ENCODE measurements around the gene ABLIM2. TPM values are rescaled to one million over a fixed set of nuclear protein-coding genes. Genes with fewer than 3 reads are reported as not detected.
A peak's percentile ranks its signal among the peaks of the same experiment; 100 is the strongest.

The ABLIM2 gene
- total RNA-seq, 2 experiments from 2014 or later: 0.30 to 0.79 TPM

DNA sequence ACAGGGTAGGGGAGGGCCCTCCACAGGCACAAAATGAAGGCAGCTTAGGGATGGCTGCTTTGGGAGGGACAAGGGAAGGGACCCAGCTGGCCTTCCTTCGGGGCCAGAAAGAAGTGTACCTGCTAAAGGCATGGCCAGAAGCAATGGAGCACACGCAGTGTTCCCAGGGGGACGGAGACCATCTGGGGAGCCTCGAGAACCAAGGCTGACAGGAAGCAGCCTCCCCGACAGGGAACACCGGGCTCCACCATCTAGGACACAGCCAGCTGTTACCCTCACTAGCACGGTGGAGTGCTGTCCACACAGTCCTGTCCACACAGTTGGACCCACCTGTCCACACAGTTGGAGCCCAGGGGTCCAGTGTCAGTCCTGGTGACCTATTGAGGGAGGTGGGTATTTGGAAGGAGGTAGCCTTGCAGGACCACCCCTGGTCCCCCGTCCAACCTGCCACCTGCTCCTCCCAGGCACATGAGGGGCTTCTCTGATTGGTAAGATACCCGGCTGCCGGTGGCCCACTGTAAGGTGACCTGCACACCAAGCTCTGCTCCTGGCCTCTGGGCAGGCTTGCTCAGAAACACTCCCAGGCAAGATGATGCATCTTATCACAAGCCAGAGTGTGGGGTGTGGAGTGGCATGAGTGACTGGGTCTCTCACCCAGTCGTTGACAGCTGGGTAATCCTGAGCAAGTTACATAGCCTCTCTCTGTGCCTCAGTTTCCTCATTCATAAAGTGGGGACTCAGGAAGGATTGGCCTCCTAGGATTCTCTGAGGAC, 198.4 kb downstream of the ABLIM2 start:
- Mint-ChIP-seq H3K4me3 (no peak overlapping the region), H3K4me1 (peaks cover 34% of the 10 kb centered on the region), H3K27me3 (peaks cover 3% of the 10 kb centered on the region), H3K27ac (peak overlapping the region; percentile 6), H3K9me3 (no peaks in the 10 kb centered on the region), H3K36me3 (ENCODE audit: low read depth) (no peaks in the 10 kb centered on the region)
- POLR2A ChIA-PET: no interaction called here
- CTCF ChIA-PET: interaction anchor here (0.6 to 1.7 kb wide), 6 partner anchors 8 to 154 kb away, joined by 3 to 4 read pairs (median 3); no protein-coding TSS in a partner anchor
- no peak for DNase-seq

DNA sequence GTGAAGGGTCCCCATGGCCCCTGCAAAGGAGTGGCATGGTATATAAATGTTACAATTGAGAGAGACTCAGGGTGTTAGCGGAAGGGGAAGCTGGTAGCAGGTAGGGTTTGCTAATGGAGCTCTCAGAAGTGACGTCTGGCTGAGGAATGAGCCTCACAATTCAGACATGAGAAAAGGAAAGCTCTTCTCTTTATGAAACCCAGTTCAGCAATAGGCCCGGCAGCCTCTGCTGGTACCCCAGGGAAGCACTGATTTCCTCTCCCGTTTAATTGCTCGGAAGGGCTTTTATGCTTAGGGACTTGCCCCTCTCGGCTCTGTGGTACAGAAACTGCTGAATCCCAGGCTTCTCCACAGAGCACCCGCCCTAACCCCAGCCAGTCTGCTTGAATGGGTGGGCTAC, 199.5 kb downstream of the ABLIM2 start:
- POLR2A ChIA-PET: no interaction called here
- DNase-seq: no peak
- Mint-ChIP-seq H3K27me3 (peaks cover 3% of the 10 kb centered on the region), H3K4me3 (no peak overlapping the region), H3K27ac (peak overlapping the region; percentile 14), H3K36me3 (ENCODE audit: low read depth) (no peaks in the 10 kb centered on the region), H3K4me1 (peaks cover 26% of the 10 kb centered on the region), H3K9me3 (no peaks in the 10 kb centered on the region)
- CTCF ChIA-PET: interaction anchor here (1.3 to 1.7 kb wide), 2 partner anchors 11 to 21 kb away, joined by 3 to 4 read pairs; no protein-coding TSS in a partner anchor

- CTCF ChIA-PET: interaction anchor here (1.5 kb wide), 1 partner anchor 155 kb away, joined by 3 read pairs; no protein-coding TSS in a partner anchor
- Mint-ChIP-seq H3K9me3 (peaks cover 3% of the 10 kb centered on the region), H3K36me3 (ENCODE audit: low read depth) (no peaks in the 10 kb centered on the region), H3K4me1 (peaks cover 15% of the 10 kb centered on the region), H3K27ac (peak overlapping the region; percentile 22), H3K27me3 (peaks cover 3% of the 10 kb centered on the region), H3K4me3 (no peak overlapping the region)
- POLR2A ChIA-PET: no interaction called here
- DNase-seq: no peak
These were observed 201.5 kb downstream of the ABLIM2 start for GRCh38 chr4:7956934-7957656.

DNA sequence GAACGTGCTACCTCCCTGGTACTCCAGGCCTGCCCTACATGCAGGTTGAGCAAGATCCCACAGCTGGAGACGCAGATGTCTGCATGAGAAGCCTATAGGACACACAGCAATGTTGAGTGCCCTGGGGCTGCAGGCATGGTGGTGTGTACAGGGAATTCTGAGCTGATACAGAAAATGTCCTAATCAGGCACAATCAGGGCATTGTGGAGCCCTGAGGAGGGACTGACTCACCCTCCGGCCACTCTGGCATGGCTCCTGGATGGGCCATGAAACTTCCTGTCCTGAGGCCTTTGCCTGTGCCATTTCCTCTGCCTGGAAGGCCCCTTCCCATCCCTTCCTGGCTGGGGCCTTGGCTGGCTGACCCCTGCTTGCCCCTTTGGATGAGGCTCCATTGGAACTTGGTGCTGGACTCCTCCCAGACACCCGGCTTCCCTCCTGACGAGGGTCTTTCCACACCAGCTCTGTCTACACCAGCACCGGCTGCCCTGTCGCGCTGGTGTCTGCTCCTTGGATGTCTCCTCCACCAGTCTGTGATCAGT, 202.3 kb downstream of the ABLIM2 start:
- H3K36me3 Mint-ChIP-seq (ENCODE audit: low read depth): peaks cover 4% of the 10 kb centered on the region
- DNase-seq: no peak
- H3K27me3 Mint-ChIP-seq: peaks cover 3% of the 10 kb centered on the region
- no peak overlapping the region for H3K27ac Mint-ChIP-seq
- H3K4me1 Mint-ChIP-seq: peaks cover 13% of the 10 kb centered on the region
- ChIA-PET CTCF (interaction anchor here (1.0 to 1.5 kb wide), 2 partner anchors 8 to 154 kb away, joined by 3 to 5 read pairs; no protein-coding TSS in a partner anchor), POLR2A (no interaction called here)
- H3K4me3 Mint-ChIP-seq: no peak overlapping the region
- H3K9me3 Mint-ChIP-seq: peaks cover 9% of the 10 kb centered on the region

- H3K36me3 Mint-ChIP-seq (ENCODE audit: low read depth): peaks cover 7% of the 10 kb centered on the region
- ChIA-PET POLR2A (no interaction called here), CTCF (interaction anchor here (1.0 to 1.6 kb wide), 2 partner anchors 9 to 16 kb away, joined by 3 to 5 read pairs; partner anchors contain the start of gene AFAP1)
- H3K27ac Mint-ChIP-seq: no peak overlapping the region
- H3K4me1 Mint-ChIP-seq: peaks cover 3% of the 10 kb centered on the region
- DNase-seq: no peak
- peaks cover 3% of the 10 kb centered on the region for H3K27me3 Mint-ChIP-seq
- H3K9me3 Mint-ChIP-seq: peaks cover 14% of the 10 kb centered on the region
- H3K4me3 Mint-ChIP-seq: no peak overlapping the region
These were observed 203.2 kb downstream of the ABLIM2 start for GRCh38 chr4:7955393-7955792.

GRCh38 chr4:7952615-7953014, 206.0 kb downstream of the ABLIM2 start:
- Mint-ChIP-seq H3K27ac (no peak overlapping the region), H3K4me3 (no peak overlapping the region), H3K4me1 (peaks cover 8% of the 10 kb centered on the region), H3K36me3 (ENCODE audit: low read depth) (peaks cover 7% of the 10 kb centered on the region), H3K27me3 (peaks cover 3% of the 10 kb centered on the region), H3K9me3 (peaks cover 14% of the 10 kb centered on the region)
- CTCF ChIA-PET: interaction anchor here (0.6 to 1.7 kb wide), 7 partner anchors 9 to 509 kb away, joined by 3 to 5 read pairs (median 4); partner anchors contain the start of gene AFAP1
- DNase-seq: no peak
- POLR2A ChIA-PET: no interaction called here

DNA sequence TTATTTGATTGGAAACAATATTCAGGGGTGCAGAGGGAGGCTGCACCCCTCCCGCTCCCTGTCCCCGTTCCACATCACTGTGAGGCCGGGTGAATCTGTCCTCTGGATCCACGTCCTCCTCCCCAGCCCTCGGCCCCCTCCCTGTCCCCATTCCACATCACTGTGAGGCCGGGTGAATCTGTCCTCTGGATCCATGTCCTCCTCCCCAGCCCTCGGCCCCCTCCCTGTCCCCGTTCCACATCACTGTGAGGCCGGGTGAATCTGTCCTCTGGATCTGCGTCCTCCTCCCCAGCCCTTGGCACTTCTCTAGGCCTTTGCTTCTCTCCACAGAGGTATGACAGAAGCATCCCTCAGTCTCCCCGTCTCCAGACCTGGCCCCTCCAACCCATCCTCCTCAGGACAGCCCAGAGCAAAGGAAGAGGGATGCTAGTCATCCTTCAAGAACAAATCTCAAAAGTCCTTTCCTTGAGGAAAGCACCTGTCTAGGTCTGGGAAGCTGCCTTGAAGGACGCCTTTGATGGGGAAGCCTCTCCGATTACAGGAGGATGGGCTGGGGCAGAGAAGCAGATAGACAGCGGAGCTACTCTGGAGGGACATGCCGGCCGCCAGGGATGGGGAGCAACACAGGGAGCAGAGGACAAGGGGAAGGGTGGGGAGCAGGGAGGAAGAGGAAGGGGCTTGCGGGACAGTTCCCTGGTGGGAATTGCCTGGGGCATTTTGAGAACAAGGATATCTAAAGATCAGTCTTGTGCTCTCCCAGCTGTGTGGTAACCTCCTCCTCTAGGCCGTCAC, 208.1 kb downstream of the ABLIM2 start:
- POLR2A ChIA-PET: no interaction called here

DNA sequence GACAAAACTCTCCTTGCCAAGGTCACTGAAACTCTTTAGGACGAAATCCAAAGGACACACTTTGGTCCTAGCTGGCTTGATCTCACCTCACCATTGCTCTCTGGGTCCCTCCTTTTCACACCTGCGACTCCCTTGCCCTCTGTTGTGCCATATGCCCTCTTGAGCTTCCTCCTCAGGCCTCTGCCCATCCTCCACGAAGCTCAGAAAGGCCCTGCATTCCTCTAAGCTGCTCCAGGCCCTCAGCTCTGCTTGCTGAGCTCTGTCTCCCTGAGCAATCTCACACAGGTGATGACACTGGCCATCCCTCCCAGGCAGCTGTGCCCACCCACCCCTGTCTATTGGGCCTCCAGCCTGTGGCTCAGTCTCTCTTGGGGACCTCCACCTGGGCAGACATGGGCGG, 208.9 kb downstream of the ABLIM2 start:
- Mint-ChIP-seq H3K4me3 (no peak overlapping the region), H3K27ac (no peak overlapping the region), H3K9me3 (peaks cover 14% of the 10 kb centered on the region), H3K27me3 (peaks cover 3% of the 10 kb centered on the region), H3K4me1 (peaks cover 10% of the 10 kb centered on the region), H3K36me3 (ENCODE audit: low read depth) (peaks cover 7% of the 10 kb centered on the region)
- ChIA-PET CTCF (interaction anchor here (0.7 to 1.2 kb wide), 3 partner anchors 10 to 37 kb away, joined by 3 read pairs; partner anchors contain the start of gene AFAP1), POLR2A (no interaction called here)
- DNase-seq: no peak

More for the DNA sequence above, 208.1 kb downstream of the ABLIM2 start:
- Mint-ChIP-seq H3K9me3 (peaks cover 14% of the 10 kb centered on the region), H3K4me1 (peaks cover 10% of the 10 kb centered on the region), H3K27ac (peak overlapping the region; percentile 56), H3K4me3 (no peak overlapping the region), H3K36me3 (ENCODE audit: low read depth) (peaks cover 7% of the 10 kb centered on the region), H3K27me3 (peaks cover 3% of the 10 kb centered on the region)
- CTCF ChIA-PET: interaction anchor here (0.9 to 1.2 kb wide), 3 partner anchors 9 to 38 kb away, joined by 3 read pairs; no protein-coding TSS in a partner anchor
- DNase-seq: no peak

DNA sequence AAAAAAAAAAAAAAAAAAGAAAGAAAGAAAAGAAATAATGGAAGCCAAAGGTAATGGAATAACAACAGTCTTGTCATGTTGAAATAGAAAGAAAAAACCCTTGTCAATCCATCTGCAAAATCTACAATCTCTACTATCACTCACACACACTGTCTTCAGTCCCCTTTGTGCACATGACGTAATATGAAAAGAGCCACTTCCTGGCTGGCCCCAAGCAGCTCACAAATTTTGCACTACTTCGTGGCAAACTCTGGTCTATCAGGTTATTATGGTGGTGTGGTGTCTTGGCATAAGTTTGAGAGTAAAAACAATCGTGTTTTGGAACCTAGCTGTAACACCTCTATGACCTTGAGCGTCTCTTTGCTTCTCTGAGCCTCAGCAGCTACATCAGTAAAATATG, 210.7 kb downstream of the ABLIM2 start:
- CTCF ChIA-PET: interaction anchor here (0.7 to 1.2 kb wide), 2 partner anchors 8 to 33 kb away, joined by 3 read pairs; no protein-coding TSS in a partner anchor
- POLR2A ChIA-PET: no interaction called here
- peaks cover 7% of the 10 kb centered on the region for H3K36me3 Mint-ChIP-seq (ENCODE audit: low read depth)
- no peak overlapping the region for H3K27ac Mint-ChIP-seq
- peaks cover 10% of the 10 kb centered on the region for H3K4me1 Mint-ChIP-seq
- H3K4me3 Mint-ChIP-seq: no peak overlapping the region
- no peak for DNase-seq
- H3K27me3 Mint-ChIP-seq: peaks cover 3% of the 10 kb centered on the region
- H3K9me3 Mint-ChIP-seq: peaks cover 11% of the 10 kb centered on the region

DNA sequence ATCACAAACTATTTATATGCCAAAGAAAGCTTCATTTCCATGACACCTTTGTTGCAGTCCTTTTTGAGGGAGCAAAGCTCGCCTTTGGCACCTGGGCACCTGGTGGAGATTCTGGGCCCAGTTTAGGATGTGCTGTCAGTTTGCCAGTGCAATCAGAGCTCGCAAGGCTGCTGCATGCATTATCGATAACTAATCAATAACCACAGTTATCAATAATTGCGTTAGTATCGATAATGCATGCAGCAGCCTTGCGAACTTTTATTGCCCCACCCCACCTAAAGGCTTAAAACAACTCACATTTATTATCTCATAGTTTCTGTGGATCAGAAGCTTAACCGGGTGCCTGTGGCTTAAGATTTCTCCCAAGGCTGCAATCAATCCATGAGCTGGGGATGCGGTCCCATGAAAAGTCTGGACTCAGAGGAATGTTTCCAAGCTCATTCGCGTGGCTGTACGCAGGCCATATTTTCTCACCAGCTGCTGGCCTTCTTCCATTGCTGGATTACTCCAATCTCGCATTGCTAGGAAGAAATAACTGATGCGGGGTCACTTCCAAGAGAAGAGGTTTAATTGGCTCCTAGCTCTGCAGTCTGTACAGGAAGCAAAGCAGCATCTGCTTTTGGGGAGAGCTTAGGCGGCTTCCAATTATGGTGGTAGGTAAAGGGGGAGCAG, 212.8 kb downstream of the ABLIM2 start:
- Mint-ChIP-seq H3K27me3 (peaks cover 3% of the 10 kb centered on the region), H3K9me3 (peaks cover 2% of the 10 kb centered on the region), H3K27ac (no peak overlapping the region), H3K36me3 (ENCODE audit: low read depth) (no peaks in the 10 kb centered on the region), H3K4me1 (peaks cover 10% of the 10 kb centered on the region), H3K4me3 (no peak overlapping the region)
- no peak for DNase-seq
- CTCF ChIA-PET: interaction anchor here (0.7 kb wide), 1 partner anchor 59 kb away, joined by 3 read pairs; no protein-coding TSS in a partner anchor
- POLR2A ChIA-PET: no interaction called here

DNA sequence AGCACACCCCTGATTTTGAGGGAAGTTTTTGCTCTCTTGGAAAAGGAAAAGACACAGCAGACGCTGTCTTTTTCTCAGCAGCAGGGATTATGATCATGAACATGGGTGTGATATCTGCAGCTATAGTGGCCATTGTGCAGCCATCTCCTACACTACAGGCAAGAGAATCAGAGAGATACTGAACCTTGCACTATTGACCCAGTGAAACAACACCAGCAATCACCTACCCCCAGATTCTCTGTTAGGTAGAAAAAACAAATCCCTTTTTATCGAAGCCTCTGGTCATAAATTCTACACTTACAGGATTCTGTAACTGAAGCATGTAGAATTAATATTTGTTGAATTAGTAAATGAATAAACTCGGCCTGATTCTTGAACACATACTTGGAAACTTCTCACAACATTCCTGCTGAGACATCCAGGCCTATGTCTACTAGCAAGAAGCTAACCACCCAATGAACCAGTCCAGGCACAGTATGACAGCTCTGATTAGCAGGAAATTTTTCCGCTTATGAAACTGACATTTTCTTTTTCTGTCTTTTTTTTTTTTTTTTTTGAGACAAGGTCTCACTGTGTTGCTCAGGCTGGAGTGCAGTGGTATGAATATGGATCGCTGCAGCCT, 213.9 kb downstream of the ABLIM2 start:
- CTCF ChIA-PET: interaction anchor here (0.7 to 1.0 kb wide), 2 partner anchors 58 to 183 kb away, joined by 3 read pairs; no protein-coding TSS in a partner anchor
- peaks cover 13% of the 10 kb centered on the region for H3K4me1 Mint-ChIP-seq
- no peak overlapping the region for H3K27ac Mint-ChIP-seq
- no peaks in the 10 kb centered on the region for H3K9me3 Mint-ChIP-seq
- DNase-seq: no peak
- POLR2A ChIA-PET: no interaction called here
- H3K4me3 Mint-ChIP-seq: no peak overlapping the region
- H3K27me3 Mint-ChIP-seq: peaks cover 3% of the 10 kb centered on the region
- H3K36me3 Mint-ChIP-seq (ENCODE audit: low read depth): no peaks in the 10 kb centered on the region

All from activated CD4-positive, alpha-beta T cell treated with anti-CD3 and anti-CD28 coated beads, Interleukin-2, amount 10 ng/mL, durations not matched to agents 7 days and 5 days (primary cell).